NCI-H1105 (cell line): ENCODE results near the gene TTC21A.

ENCODE experiments used
- DNase-seq: peaks from one replicate; lab custom pipeline; 2025; lab: John Stamatoyannopoulos, UW

The TTC21A gene

GRCh38 chr3:39121621-39122020, 14.1 kb downstream of the TTC21A start:
- DNase-seq = no peak

GRCh38 chr3:39122813-39123212, 15.3 kb downstream of the TTC21A start:
- no peak for DNase-seq

- DNase-seq = no peak
Measured at GRCh38 chr3:39124876-39125840, 17.7 kb downstream of the TTC21A start.

GRCh38 chr3:39125841-39126500, 18.5 kb downstream of the TTC21A start:
- DNase-seq = no peak

- DNase-seq = no peak
Measured at GRCh38 chr3:39126532-39127071, 19.1 kb downstream of the TTC21A start.

GRCh38 chr3:39127269-39127907, 19.9 kb downstream of the TTC21A start:
- no peak for DNase-seq

- no peak for DNase-seq
Measured at GRCh38 chr3:39127908-39128304, 20.4 kb downstream of the TTC21A start.

- no peak for DNase-seq
Measured at GRCh38 chr3:39128951-39129350, 21.5 kb downstream of the TTC21A start.

- no peak for DNase-seq
Measured at GRCh38 chr3:39130026-39130425, 22.5 kb downstream of the TTC21A start.

- no peak for DNase-seq
Measured at GRCh38 chr3:39130693-39131265, 23.3 kb downstream of the TTC21A start.

GRCh38 chr3:39132096-39133092, 24.9 kb downstream of the TTC21A start:
- no peak for DNase-seq

GRCh38 chr3:39133093-39133490, 25.6 kb downstream of the TTC21A start:
- DNase-seq = no peak

- no peak for DNase-seq
Measured at GRCh38 chr3:39133822-39134221, 26.3 kb downstream of the TTC21A start.

- DNase-seq = no peak
Measured at GRCh38 chr3:39134305-39134704, 26.8 kb downstream of the TTC21A start.

GRCh38 chr3:39135170-39135805, 27.8 kb downstream of the TTC21A start:
- DNase-seq = no peak

GRCh38 chr3:39136533-39137434, 29.3 kb downstream of the TTC21A start:
- no peak for DNase-seq

- DNase-seq = no peak
Measured at GRCh38 chr3:39137435-39137936, 30.0 kb downstream of the TTC21A start.

GRCh38 chr3:39137991-39138803, 30.7 kb downstream of the TTC21A start:
- DNase-seq = no peak
